Loucy (cell line): ENCODE measurements around the gene MACROH2A2.

Experiments used
- CTCF ChIP-seq: fragments of 200-600 bp; sonication (generic); conservative IDR thresholded peaks from 2 replicates; pipeline ENCODE4 v1.5.1; 2014; ENCODE audit warnings: mild to moderate bottlenecking, antibody characterized with exemption, low read length
- EZH2phosphoT487 ChIP-seq: fragments of 200-600 bp; IDR thresholded peaks from 2 replicates; pipeline ENCODE4 v1.6.1; 2018; ENCODE audit warnings: antibody characterized with exemption, mild to moderate bottlenecking, moderate library complexity, borderline replicate concordance

GRCh38 chr10:70035531-70035930 lies 17.1 kb upstream of the MACROH2A2 start:
- TF ChIP-seq CTCF (no peak), EZH2phosphoT487 (no peak)
